ENCODE results near the gene PTBP2. TPM values are rescaled to one million over a fixed set of nuclear protein-coding genes. Genes with fewer than 3 reads are reported as not detected.
A peak's percentile ranks its signal among the peaks of the same experiment; 100 is the strongest.

PTBP2 gene, protein sequence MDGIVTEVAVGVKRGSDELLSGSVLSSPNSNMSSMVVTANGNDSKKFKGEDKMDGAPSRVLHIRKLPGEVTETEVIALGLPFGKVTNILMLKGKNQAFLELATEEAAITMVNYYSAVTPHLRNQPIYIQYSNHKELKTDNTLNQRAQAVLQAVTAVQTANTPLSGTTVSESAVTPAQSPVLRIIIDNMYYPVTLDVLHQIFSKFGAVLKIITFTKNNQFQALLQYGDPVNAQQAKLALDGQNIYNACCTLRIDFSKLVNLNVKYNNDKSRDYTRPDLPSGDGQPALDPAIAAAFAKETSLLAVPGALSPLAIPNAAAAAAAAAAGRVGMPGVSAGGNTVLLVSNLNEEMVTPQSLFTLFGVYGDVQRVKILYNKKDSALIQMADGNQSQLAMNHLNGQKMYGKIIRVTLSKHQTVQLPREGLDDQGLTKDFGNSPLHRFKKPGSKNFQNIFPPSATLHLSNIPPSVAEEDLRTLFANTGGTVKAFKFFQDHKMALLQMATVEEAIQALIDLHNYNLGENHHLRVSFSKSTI
- 5.9 TPM for total RNA-seq

DNA sequence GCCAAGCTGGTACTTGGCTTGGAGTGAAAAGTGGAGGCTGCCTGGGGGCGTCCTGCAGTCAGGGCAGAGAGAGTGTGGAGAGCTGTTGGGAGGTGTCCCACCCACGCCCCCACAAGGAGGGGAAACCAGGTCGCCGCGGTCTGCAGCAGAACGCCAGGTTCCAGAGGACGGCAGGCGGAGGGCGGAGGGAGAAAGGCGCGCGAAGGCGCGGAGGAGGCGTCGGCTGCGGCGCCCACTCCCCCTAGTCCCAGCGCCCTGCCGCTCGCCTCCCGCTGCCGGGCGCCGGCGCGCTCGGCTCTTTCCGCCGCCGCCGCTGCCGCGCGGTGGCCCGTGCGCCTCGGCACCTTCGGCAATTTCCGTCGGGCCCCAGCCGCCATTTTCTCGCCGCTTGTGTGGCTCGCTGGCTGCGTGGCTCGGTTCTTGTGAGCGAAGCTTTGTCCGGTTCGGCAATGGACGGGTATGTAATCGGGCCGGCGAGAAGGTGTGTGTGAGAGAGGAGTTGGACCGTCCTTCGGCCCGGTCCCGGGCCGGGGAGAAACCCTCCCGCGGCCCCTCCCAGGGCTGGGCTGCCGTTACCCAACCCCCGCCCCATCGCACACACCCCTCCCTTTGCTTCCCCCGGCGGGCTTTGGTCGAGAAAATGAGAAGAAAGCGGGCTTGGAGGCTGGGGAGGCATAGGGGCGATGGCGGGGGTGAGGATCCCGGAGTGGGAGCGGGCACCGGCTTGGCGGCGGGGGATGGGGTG lies at the start of gene PTBP2:
TSS of gene PTBP2 (plus strand) at position 369 of the 745 bp plus-strand sequence. CDS start at position 450, 81 bp downstream.
- ATAC-seq (peak; percentile 92), DNase-seq (ENCODE audit: low spot score) (peak; percentile 86)

- DNase-seq (ENCODE audit: low spot score) (no peak), ATAC-seq (no peak)
These were observed 46.7 kb upstream of the PTBP2 start for GRCh38 chr1:96674915-96675314.

GRCh38 chr1:96682056-96682455 lies 39.5 kb upstream of the PTBP2 start:
- ATAC-seq (no peak), DNase-seq (ENCODE audit: low spot score) (no peak)

DNA sequence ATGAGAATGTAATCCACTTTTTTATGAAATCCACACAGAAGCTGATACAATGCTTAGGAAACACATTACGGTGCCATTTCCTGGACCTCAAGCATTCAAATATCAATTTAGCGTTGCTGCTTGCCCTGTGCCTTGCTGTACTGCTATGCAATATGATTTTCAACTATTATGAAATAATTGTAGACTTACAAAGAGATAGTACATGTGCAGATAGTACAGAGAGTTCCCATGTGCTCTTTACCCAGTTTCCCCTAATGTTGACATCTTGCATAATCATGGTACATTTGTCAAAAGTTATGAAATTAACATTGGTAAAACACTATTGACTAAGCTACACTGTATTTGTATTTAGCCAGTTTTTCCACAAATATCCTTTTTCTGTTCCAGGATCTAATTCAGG lies 37.7 kb upstream of the PTBP2 start:
- no peak for DNase-seq (ENCODE audit: low spot score)
- ATAC-seq = no peak

DNA sequence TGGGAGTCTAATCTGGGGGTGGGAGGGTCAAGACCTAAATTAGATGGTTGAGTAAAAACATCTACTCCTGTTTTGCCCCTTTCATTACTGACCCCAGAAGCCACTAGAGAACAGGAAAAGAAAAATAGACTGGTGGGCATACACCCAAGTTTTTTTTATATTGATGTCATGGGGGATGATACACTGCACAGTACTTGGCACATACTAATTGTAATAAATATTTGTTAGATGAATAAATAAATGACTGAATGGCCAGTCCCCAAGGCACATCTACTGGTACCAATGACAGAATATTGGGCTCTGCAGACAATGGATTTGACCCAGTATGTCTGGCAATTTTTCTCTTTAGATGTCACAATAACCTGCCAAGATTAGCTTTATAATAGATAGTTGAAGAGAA lies 36.8 kb upstream of the PTBP2 start:
- DNase-seq (ENCODE audit: low spot score) (no peak), ATAC-seq (no peak)

GRCh38 chr1:96688767-96689166 lies 32.8 kb upstream of the PTBP2 start:
- ATAC-seq = peak; percentile 27
- DNase-seq (ENCODE audit: low spot score) = no peak

DNA sequence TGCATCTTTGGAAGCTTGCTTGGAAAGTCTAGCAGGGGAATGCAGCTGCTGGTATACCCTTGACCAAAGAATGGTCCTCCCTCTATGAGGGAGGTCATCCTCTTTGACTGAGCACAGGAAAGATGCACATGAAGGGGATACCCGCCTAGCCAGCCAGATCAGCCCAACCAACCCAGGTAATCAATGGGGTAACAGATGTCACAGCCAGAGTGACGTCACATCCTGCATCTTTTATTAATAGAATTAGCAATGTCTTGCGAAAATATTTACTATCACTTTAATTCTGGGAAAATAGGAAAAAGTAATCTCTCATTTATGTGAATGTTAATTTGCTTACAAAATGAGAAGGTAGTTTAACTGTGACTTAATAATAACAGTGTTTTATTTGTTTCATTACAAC lies 25.6 kb upstream of the PTBP2 start:
- DNase-seq (ENCODE audit: low spot score) (no peak), ATAC-seq (no peak)

GRCh38 chr1:96698342-96698983 lies 23.1 kb upstream of the PTBP2 start:
- ATAC-seq (no peak), DNase-seq (ENCODE audit: low spot score) (no peak)

DNA sequence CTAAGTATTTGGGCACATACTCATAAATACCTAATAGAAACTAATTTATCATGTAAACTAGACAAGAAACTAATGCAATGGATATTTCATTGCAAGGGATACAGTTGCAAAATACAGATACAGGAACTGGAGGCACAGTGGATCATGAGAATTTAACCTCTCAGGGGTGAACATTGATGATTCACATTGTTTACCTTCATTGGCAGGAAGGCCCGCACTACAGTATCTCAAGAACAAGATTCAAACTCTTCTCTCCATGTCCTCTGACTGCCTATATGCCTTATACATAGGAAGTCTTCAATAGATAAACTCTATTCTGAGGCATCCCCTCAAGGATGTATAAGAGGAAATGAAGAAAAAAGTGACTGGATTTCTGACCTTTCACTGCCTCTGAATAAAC lies 18.4 kb upstream of the PTBP2 start:
- no peak for ATAC-seq

DNA sequence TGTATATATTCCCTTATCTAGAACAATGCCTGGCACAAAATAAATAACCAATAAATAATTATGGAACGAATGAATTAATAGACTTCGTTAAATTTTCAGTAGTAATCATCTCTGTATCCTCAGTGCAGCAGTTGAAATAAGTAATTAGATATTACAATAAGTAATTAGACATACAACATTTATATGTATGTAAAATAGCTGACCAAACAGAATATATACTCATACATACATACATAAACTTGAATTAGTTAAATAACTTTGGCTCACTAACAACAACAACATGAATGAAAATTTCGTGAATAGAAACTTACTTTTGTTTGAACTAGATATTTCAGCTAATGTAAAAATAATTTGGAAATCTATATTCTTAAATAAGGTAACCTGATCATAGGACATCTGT lies 14.6 kb upstream of the PTBP2 start:
- DNase-seq (ENCODE audit: low spot score) = no peak
- ATAC-seq = no peak

More for the DNA sequence above, 18.4 kb upstream of the PTBP2 start:
- DNase-seq (ENCODE audit: low spot score) = no peak

- DNase-seq (ENCODE audit: low spot score) (no peak), ATAC-seq (no peak)
These were observed 13.1 kb upstream of the PTBP2 start for GRCh38 chr1:96708482-96708881.

DNA sequence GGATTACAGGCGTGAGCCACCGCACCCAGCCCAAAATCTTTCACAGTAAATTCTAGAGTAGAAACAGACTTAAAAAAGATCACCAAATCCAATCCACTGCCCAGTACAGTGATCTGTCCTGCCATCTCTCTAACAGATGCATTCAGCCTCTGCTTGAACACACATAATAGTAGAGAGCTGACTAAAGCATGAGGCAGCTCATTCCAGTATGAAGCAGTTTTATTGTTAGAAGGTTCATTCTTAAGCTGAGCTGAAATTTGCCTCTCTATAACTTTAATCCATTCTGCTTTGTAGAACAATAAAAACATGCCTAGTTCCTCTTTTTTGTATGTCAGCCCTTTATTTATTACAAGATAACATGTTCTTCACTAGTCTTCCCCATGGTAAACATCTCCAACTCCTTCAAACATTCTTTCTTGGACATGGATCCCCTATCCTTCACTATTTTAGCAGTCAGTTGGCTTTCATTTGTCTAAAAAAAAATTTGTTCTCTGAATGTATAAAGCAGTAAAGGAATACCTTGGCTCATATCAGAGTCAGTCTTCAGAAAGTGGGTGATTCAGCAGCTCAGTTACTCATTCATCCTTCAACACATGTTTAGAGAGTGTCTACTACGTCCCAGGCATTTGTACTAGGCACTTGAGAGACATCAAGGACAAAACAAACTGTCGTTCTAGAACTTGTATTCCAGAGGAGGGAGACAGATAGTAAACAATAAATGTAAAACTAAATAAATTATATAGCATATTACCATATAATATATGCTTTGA lies 10.7 kb upstream of the PTBP2 start:
- ATAC-seq = no peak
- DNase-seq (ENCODE audit: low spot score) = no peak

- no peak for DNase-seq (ENCODE audit: low spot score)
- ATAC-seq = no peak
These were observed 7.9 kb upstream of the PTBP2 start for GRCh38 chr1:96713649-96714048.

GRCh38 chr1:96714881-96715280 lies 6.7 kb upstream of the PTBP2 start:
- ATAC-seq = no peak
- DNase-seq (ENCODE audit: low spot score) = no peak

DNA sequence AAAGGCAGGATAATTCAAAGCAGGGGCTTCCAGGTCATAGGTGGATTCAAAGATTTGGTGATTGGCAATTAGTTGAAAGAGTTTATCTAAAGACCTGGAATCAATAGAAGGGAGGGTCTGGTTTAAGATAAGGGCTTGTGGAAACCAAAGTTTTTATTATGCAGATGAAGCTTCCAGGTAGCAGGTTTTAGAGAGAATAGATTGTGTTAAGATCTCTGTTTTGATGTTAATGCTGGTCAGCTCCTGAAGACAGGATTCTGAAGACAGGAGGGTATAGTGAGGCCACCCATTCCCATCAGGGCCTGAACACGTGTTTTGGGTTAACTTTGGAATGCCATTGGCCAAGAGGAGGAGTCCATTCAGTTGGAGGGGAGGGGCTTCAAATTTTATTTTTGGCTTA lies 6.1 kb upstream of the PTBP2 start:
- DNase-seq (ENCODE audit: low spot score) (no peak), ATAC-seq (no peak)

DNA sequence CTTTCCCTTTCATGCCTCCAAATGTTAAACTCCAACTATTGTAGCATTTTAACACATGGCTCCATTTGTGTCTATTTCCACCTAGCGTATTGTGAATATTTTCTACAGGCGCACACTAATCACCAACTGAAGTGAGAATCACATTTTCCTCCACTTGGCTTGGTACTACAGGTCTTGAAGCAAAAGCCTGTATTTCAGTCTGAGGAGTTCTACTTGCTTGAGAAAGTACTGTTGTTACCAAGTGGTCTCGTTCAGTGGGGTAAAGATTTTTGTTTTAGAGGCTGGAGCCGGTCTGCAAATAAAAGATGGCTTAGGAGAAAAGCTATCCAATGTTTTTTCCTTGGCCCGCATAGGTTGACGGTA lies 550 bp upstream of the PTBP2 start:
- ATAC-seq = no peak
- no peak for DNase-seq (ENCODE audit: low spot score)

- ATAC-seq = peak; percentile 78
- no peak for DNase-seq (ENCODE audit: low spot score)
These were observed 758 bp downstream of the PTBP2 start for GRCh38 chr1:96722161-96722922.

GRCh38 chr1:96722958-96723357 lies 1.4 kb downstream of the PTBP2 start:
- DNase-seq (ENCODE audit: low spot score) (no peak), ATAC-seq (no peak)

- ATAC-seq (no peak), DNase-seq (ENCODE audit: low spot score) (no peak)
These were observed 1.8 kb downstream of the PTBP2 start for GRCh38 chr1:96723377-96723776.

GRCh38 chr1:96723936-96724335 lies 2.4 kb downstream of the PTBP2 start:
- ATAC-seq (no peak), DNase-seq (ENCODE audit: low spot score) (no peak)

Data from left lobe of liver (tissue), 2 donors.